Liver (tissue), 3 donors: ENCODE data around the gene TUBG2.

ENCODE experiments used
- EGR1 ChIP-seq, 2 donors: IDR thresholded peaks; 2 replicates each; pipeline ENCODE4 v1.6.1; 2016 to 2018; ENCODE audit warnings: antibody characterized with exemption in 2 of 2, low read depth in 2 of 2
- GABPA ChIP-seq, 2 donors: IDR thresholded peaks in 1 of 2; conservative IDR thresholded peaks in 1 of 2; 2 replicates each; pipeline ENCODE4 v1.6.1; 2016; ENCODE audit warnings: antibody characterized with exemption in 2 of 2, mild to moderate bottlenecking in 1 of 2, moderate library complexity in 1 of 2
- JUND ChIP-seq, 2 donors: IDR thresholded peaks; 2 replicates each; pipeline ENCODE4 v1.6.1; 2016; ENCODE audit warnings: antibody characterized with exemption in 2 of 2
- NR2F2 ChIP-seq: IDR thresholded peaks from 2 replicates; pipeline ENCODE4 v1.6.1; 2016; ENCODE audit warnings: antibody characterized with exemption
- RAD21 ChIP-seq, 2 donors: IDR thresholded peaks; 2 replicates each; pipeline ENCODE4 v1.6.1; 2016; ENCODE audit warnings: antibody characterized with exemption in 2 of 2, mild to moderate bottlenecking in 2 of 2
- RXRA ChIP-seq, 2 donors: IDR thresholded peaks; 2 replicates each; pipeline ENCODE4 v1.6.1; 2017 to 2018; ENCODE audit warnings: antibody characterized with exemption in 2 of 2, mild to moderate bottlenecking in 1 of 2
- SP1 ChIP-seq: IDR thresholded peaks from 2 replicates; pipeline ENCODE4 v1.6.1; 2018; ENCODE audit warnings: antibody characterized with exemption, mild to moderate bottlenecking
- TAF1 ChIP-seq: conservative IDR thresholded peaks from 2 replicates; pipeline ENCODE4 v1.6.1; 2016; ENCODE audit warnings: antibody characterized with exemption, mild to moderate bottlenecking
- YY1 ChIP-seq: IDR thresholded peaks from 2 replicates; pipeline ENCODE4 v1.6.1; 2016; ENCODE audit warnings: antibody characterized with exemption, mild to moderate bottlenecking
- TF ChIP-seq, protein P1 (sequence below): fragments of 150-350 bp; IDR thresholded peaks from 2 replicates; pipeline ENCODE4 v1.5.1; 2017; ENCODE audit warnings: improper control_type of control experiment, low read depth, low read length; ENCODE audit not compliant: missing input control
- TF ChIP-seq, protein P2 (sequence below): IDR thresholded peaks from 2 replicates; pipeline ENCODE4 v1.6.1; 2016; ENCODE audit warnings: antibody characterized with exemption, mild to moderate bottlenecking
- TF ChIP-seq, protein P3 (sequence below): IDR thresholded peaks from 2 replicates; pipeline ENCODE4 v1.6.1; 2016; ENCODE audit warnings: antibody characterized with exemption
- TF ChIP-seq, protein P4 (sequence below): IDR thresholded peaks from 2 replicates; pipeline ENCODE4 v1.6.1; 2016; ENCODE audit warnings: antibody characterized with exemption
- TF ChIP-seq, protein P5 (sequence below): IDR thresholded peaks from 2 replicates; pipeline ENCODE4 v1.6.1; 2016; ENCODE audit warnings: antibody characterized with exemption
- donor health status: healthy.
- donor health status: healthy.

DNA sequence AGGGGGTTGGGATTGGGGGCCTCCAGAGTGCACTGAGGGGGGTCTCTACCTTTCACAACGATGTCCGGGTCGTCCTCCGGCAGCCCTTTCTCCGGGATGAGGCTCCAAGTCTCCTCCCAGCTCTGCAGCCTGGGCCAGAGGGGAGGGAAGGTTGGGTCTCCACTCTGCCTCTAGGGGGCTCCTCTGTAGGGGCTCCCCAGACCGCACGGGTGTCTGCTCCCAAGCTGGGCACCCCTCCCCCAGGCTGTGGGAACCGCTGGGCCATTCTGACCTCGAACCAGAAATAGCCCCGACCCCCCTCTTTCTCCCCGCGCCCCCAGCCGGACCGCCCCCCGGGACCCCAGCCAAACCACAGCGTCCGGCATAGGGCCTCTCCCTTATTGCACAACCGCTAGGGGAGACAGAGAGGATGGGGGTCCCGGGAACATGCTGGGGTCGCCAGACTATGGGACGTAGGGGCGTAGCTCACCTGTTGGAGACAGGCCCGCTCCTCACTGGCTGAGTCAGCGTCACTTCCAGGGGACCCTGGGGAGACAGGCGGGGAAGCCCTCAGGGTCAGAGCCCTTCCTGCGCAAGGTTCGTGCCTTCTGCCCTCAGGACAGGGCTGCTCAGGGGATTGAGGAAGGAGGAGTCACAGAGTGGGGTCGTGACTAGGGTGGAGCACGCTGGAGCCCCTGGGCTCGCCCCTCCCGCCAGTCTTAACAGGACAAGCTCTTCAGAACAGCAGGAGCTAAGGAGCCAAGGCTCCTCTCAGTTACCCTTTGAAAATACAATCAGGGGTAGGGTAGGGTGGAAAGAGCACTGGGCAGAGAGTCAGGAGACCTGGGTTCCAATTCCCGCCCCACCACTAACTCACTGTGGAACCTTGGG, 15.0 kb downstream of the TUBG2 start:
- TF ChIP-seq, protein P1, sequence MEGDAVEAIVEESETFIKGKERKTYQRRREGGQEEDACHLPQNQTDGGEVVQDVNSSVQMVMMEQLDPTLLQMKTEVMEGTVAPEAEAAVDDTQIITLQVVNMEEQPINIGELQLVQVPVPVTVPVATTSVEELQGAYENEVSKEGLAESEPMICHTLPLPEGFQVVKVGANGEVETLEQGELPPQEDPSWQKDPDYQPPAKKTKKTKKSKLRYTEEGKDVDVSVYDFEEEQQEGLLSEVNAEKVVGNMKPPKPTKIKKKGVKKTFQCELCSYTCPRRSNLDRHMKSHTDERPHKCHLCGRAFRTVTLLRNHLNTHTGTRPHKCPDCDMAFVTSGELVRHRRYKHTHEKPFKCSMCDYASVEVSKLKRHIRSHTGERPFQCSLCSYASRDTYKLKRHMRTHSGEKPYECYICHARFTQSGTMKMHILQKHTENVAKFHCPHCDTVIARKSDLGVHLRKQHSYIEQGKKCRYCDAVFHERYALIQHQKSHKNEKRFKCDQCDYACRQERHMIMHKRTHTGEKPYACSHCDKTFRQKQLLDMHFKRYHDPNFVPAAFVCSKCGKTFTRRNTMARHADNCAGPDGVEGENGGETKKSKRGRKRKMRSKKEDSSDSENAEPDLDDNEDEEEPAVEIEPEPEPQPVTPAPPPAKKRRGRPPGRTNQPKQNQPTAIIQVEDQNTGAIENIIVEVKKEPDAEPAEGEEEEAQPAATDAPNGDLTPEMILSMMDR, result peak; percentile 23
- TF ChIP-seq YY1 (no peak), NR2F2 (peak; percentile 66), GABPA (IDR thresholded peaks at IDR 0.05 in 1 of 2, conservative IDR thresholded peaks at IDR 0.05 in 1 of 2) (no peak), RAD21 (IDR thresholded peaks at IDR 0.05) (peak in 1 of 2 donors; percentile 12), EGR1 (IDR thresholded peaks at IDR 0.05; ENCODE audit: low read depth in 2 of 2) (no peak), TAF1 (no peak), JUND (IDR thresholded peaks at IDR 0.05) (no peak), SP1 (no peak), RXRA (IDR thresholded peaks at IDR 0.05) (peak in 1 of 2 donors; percentile 1)
- TF ChIP-seq, protein P2, sequence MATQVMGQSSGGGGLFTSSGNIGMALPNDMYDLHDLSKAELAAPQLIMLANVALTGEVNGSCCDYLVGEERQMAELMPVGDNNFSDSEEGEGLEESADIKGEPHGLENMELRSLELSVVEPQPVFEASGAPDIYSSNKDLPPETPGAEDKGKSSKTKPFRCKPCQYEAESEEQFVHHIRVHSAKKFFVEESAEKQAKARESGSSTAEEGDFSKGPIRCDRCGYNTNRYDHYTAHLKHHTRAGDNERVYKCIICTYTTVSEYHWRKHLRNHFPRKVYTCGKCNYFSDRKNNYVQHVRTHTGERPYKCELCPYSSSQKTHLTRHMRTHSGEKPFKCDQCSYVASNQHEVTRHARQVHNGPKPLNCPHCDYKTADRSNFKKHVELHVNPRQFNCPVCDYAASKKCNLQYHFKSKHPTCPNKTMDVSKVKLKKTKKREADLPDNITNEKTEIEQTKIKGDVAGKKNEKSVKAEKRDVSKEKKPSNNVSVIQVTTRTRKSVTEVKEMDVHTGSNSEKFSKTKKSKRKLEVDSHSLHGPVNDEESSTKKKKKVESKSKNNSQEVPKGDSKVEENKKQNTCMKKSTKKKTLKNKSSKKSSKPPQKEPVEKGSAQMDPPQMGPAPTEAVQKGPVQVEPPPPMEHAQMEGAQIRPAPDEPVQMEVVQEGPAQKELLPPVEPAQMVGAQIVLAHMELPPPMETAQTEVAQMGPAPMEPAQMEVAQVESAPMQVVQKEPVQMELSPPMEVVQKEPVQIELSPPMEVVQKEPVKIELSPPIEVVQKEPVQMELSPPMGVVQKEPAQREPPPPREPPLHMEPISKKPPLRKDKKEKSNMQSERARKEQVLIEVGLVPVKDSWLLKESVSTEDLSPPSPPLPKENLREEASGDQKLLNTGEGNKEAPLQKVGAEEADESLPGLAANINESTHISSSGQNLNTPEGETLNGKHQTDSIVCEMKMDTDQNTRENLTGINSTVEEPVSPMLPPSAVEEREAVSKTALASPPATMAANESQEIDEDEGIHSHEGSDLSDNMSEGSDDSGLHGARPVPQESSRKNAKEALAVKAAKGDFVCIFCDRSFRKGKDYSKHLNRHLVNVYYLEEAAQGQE, result no peak
- TF ChIP-seq, protein P3, sequence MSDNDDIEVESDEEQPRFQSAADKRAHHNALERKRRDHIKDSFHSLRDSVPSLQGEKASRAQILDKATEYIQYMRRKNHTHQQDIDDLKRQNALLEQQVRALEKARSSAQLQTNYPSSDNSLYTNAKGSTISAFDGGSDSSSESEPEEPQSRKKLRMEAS, result no peak
- TF ChIP-seq, protein P4, sequence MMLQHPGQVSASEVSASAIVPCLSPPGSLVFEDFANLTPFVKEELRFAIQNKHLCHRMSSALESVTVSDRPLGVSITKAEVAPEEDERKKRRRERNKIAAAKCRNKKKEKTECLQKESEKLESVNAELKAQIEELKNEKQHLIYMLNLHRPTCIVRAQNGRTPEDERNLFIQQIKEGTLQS, result no peak
- TF ChIP-seq, protein P5, sequence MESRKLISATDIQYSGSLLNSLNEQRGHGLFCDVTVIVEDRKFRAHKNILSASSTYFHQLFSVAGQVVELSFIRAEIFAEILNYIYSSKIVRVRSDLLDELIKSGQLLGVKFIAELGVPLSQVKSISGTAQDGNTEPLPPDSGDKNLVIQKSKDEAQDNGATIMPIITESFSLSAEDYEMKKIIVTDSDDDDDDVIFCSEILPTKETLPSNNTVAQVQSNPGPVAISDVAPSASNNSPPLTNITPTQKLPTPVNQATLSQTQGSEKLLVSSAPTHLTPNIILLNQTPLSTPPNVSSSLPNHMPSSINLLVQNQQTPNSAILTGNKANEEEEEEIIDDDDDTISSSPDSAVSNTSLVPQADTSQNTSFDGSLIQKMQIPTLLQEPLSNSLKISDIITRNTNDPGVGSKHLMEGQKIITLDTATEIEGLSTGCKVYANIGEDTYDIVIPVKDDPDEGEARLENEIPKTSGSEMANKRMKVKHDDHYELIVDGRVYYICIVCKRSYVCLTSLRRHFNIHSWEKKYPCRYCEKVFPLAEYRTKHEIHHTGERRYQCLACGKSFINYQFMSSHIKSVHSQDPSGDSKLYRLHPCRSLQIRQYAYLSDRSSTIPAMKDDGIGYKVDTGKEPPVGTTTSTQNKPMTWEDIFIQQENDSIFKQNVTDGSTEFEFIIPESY, result no peak
